ENCODE measurements around the gene ZNF710.

GRCh38 chr15:89963301-89964231, 37.6 kb upstream of the ZNF710 start:
- TF ChIP-seq EZH2phosphoT487 (IDR thresholded peaks at IDR 0.05; ENCODE audit: borderline replicate concordance) (no peak), CTCF (conservative IDR thresholded peaks at IDR 0.05; ENCODE audit: low read length) (no peak)
